ENCODE results near the gene ZNF582.
A peak's percentile ranks its signal among the peaks of the same experiment; 100 is the strongest.

The ZNF582 gene

GRCh38 chr19:56372281-56372680, 21.1 kb downstream of the ZNF582 start:
- H3K4me3 ChIP-seq (ENCODE audit: low read length), result no peak overlapping the region
- TF ChIP-seq CTCF (conservative IDR thresholded peaks at IDR 0.05; ENCODE audit: low read depth, low read length), result no peak
- DNase-seq (ENCODE audit: low read depth), result no peak

- no peak for TF ChIP-seq CTCF (conservative IDR thresholded peaks at IDR 0.05; ENCODE audit: low read depth, low read length)
- no peak for DNase-seq (ENCODE audit: low read depth)
- H3K4me3 ChIP-seq (ENCODE audit: low read length), result no peak overlapping the region
Measured at GRCh38 chr19:56369886-56370676, 23.3 kb downstream of the ZNF582 start.

GRCh38 chr19:56367829-56368711, 25.3 kb downstream of the ZNF582 start:
- DNase-seq (ENCODE audit: low read depth), result peak; percentile 93
- H3K4me3 ChIP-seq (ENCODE audit: low read length), result peak overlapping the region; percentile 71
- TF ChIP-seq CTCF (conservative IDR thresholded peaks at IDR 0.05; ENCODE audit: low read depth, low read length), result no peak

GRCh38 chr19:56360841-56361240, 32.5 kb downstream of the ZNF582 start:
- DNase-seq (ENCODE audit: low read depth), result no peak
- H3K4me3 ChIP-seq (ENCODE audit: low read length), result no peak overlapping the region
- TF ChIP-seq CTCF (conservative IDR thresholded peaks at IDR 0.05; ENCODE audit: low read depth, low read length), result no peak

- no peak for DNase-seq (ENCODE audit: low read depth)
- H3K4me3 ChIP-seq (ENCODE audit: low read length), result no peak overlapping the region
- no peak for TF ChIP-seq CTCF (conservative IDR thresholded peaks at IDR 0.05; ENCODE audit: low read depth, low read length)
Measured at GRCh38 chr19:56356944-56357343, 36.4 kb downstream of the ZNF582 start.

- no peak for TF ChIP-seq CTCF (conservative IDR thresholded peaks at IDR 0.05; ENCODE audit: low read depth, low read length)
- no peak for DNase-seq (ENCODE audit: low read depth)
- H3K4me3 ChIP-seq (ENCODE audit: low read length), result no peak overlapping the region
Measured at GRCh38 chr19:56355517-56355916, 37.8 kb downstream of the ZNF582 start.
